Breast epithelium (tissue), 3 donors: ENCODE measurements around the gene KLRB1.

Source experiments
- CTCF ChIP-seq, 3 donors: fragments of 450-650 bp; IDR thresholded peaks; one replicate each; pipeline ENCODE4 v1.5.1; 2016 to 2017; ENCODE audit warnings: antibody characterized with exemption in 3 of 3, mild to moderate bottlenecking in 3 of 3, moderate library complexity in 3 of 3
- POLR2A ChIP-seq: fragments of 450-650 bp; IDR thresholded peaks from one replicate; pipeline ENCODE4 v1.6.1; 2016; ENCODE audit warnings: antibody characterized with exemption, mild to moderate bottlenecking, moderate library complexity

- TF ChIP-seq CTCF (IDR thresholded peaks at IDR 0.05) (no peak), POLR2A (no peak)
These were observed 29.1 kb upstream of the KLRB1 start for GRCh38 chr12:9636851-9637206.
